ENCODE results near the gene SND1. TPM values are rescaled to one million over a fixed set of nuclear protein-coding genes. Genes with fewer than 3 reads are reported as not detected.

Gene SND1
- total and polyA plus RNA-seq, 10 donors = 61.7 to 173 (median 116) TPM

- intact Hi-C loops (cut with DNase I; ENCODE audit: low total_unique reads) = loop anchor here (5.0 to 10.0 kb wide), 2 partner anchors 71 to 431 kb away; no protein-coding TSS in a partner anchor
- H3K9me3 ChIP-seq = peaks cover 0 to 9% (median 0%) of the 10 kb centered on the region in 8 donors
- 4 to 14% (median 7%) methylated on average over 17 to 22 of the region's 22 CpGs for WGBS, 5 donors
- H3K36me3 ChIP-seq = no peaks in the 10 kb centered on the region
- no peak for TF ChIP-seq POLR2AphosphoS5 (IDR thresholded peaks at IDR 0.05)
- H3K4me1 ChIP-seq = peaks cover 8 to 31% (median 22%) of the 10 kb centered on the region in 6 donors
- peak overlapping the region in 1 of 8 donors; percentile 32 for H3K27ac ChIP-seq
- peaks cover 0 to 52% (median 10%) of the 10 kb centered on the region in 7 donors for H3K27me3 ChIP-seq (replicated peaks in 1 of 7)
- H3K4me3 ChIP-seq = peak overlapping the region; percentile 30 to 75 (median 54)
- no peak for DNase-seq
Measured at GRCh38 chr7:128136215-128136597, 484.2 kb downstream of the SND1 start.

- Histone ChIP-seq H3K4me3 (no peak overlapping the region), H3K36me3 (no peaks in the 10 kb centered on the region), H3K27me3 (replicated peaks in 1 of 7) (peaks cover 0 to 52% (median 10%) of the 10 kb centered on the region in 7 donors), H3K4me1 (peaks cover 4 to 31% (median 21%) of the 10 kb centered on the region in 6 donors), H3K9me3 (peaks cover 0 to 9% (median 0%) of the 10 kb centered on the region in 8 donors), H3K27ac (no peak overlapping the region)
- TF ChIP-seq CTCF (IDR thresholded peaks at IDR 0.05 in 8 of 11, conservative IDR thresholded peaks at IDR 0.05 in 3 of 11) (no peak), POLR2AphosphoS5 (IDR thresholded peaks at IDR 0.05) (no peak)
- DNase-seq = no peak
- 48 to 58% (median 49%) methylated on average over 9 of the region's 9 CpGs for WGBS, 5 donors
- intact Hi-C loops (cut with DNase I; ENCODE audit: low total_unique reads) = loop anchor here (5.0 to 10.0 kb wide), 2 partner anchors 70 to 432 kb away; no protein-coding TSS in a partner anchor
Measured at GRCh38 chr7:128137181-128137580, 485.2 kb downstream of the SND1 start.

GRCh38 chr7:128139406-128139805 is 487.4 kb downstream of the SND1 start:
- no peak for DNase-seq
- intact Hi-C loops (cut with DNase I; ENCODE audit: low total_unique reads) = loop anchor here (5.0 to 10.0 kb wide), 2 partner anchors 68 to 435 kb away; no protein-coding TSS in a partner anchor
- Histone ChIP-seq H3K9me3 (peaks cover 0 to 21% (median 14%) of the 10 kb centered on the region in 8 donors), H3K27ac (no peak overlapping the region), H3K4me3 (no peak overlapping the region), H3K4me1 (peaks cover 4 to 26% (median 18%) of the 10 kb centered on the region in 6 donors), H3K36me3 (no peaks in the 10 kb centered on the region), H3K27me3 (replicated peaks in 1 of 7) (peaks cover 0 to 43% (median 4%) of the 10 kb centered on the region in 7 donors)
- WGBS, 5 donors = 79 to 88% (median 82%) methylated on average over 3 of the region's 3 CpGs
- TF ChIP-seq CTCF (IDR thresholded peaks at IDR 0.05 in 8 of 11, conservative IDR thresholded peaks at IDR 0.05 in 3 of 11) (no peak), POLR2AphosphoS5 (IDR thresholded peaks at IDR 0.05) (no peak)

GRCh38 chr7:128141683-128142195 is 489.7 kb downstream of the SND1 start:
- peaks cover 0 to 27% (median 0%) of the 10 kb centered on the region in 7 donors for H3K27me3 ChIP-seq (replicated peaks in 1 of 7)

More at GRCh38 chr7:128141683-128142195, 489.7 kb downstream of the SND1 start:
- no peak overlapping the region for H3K4me3 ChIP-seq
- H3K27ac ChIP-seq = no peak overlapping the region
- H3K9me3 ChIP-seq = peaks cover 0 to 21% (median 14%) of the 10 kb centered on the region in 8 donors
- intact Hi-C loops (cut with DNase I; ENCODE audit: low total_unique reads) = no loop called here
- TF ChIP-seq CTCF (IDR thresholded peaks at IDR 0.05 in 8 of 11, conservative IDR thresholded peaks at IDR 0.05 in 3 of 11) (no peak), POLR2AphosphoS5 (IDR thresholded peaks at IDR 0.05) (no peak), POLR2A (IDR thresholded peaks at IDR 0.05) (no peak)
- no peaks in the 10 kb centered on the region for H3K36me3 ChIP-seq
- WGBS, 5 donors = 91 to 95% (median 93%) methylated on average over 6 of the region's 6 CpGs
- peaks cover 0 to 4% (median 0%) of the 10 kb centered on the region in 6 donors for H3K4me1 ChIP-seq
- DNase-seq = no peak

Small RNA genes within 50 kb of the gene (microRNA-seq; reads per million reads assigned to microRNA genes)
- gene MIR593 = 0 reads per million in 3 donors

Small RNA genes within 50 kb of the gene (small RNA-seq; reads per million reads assigned to genes)
- 0 reads per million in 4 donors for gene MIR593

Other genes starting within 250 kb of the SND1 start
- gene GCC1, start 66.6 kb upstream of the SND1 start, total RNA-seq = 10 to 100 TPM; 13.5 to 24.8 (median 17.9) TPM
- 1 to 10 TPM; 3.1 to 7.1 (median 4.3) TPM for gene GCC1, start 66.6 kb upstream of the SND1 start, polyA plus RNA-seq
- gene ARF5, start 63.8 kb upstream of the SND1 start, total RNA-seq = 100 to 1,000 TPM in 4 of 7 donors, 10 to 100 TPM in 3; 79.5 to 173 (median 104) TPM
- gene ARF5, start 63.8 kb upstream of the SND1 start, polyA plus RNA-seq = 100 to 1,000 TPM; 137 to 197 (median 158) TPM
- gene FSCN3, start 58.5 kb upstream of the SND1 start, total RNA-seq = 1 to 10 TPM in 4 of 7 donors, under 1 TPM in 3; 0.67 to 2.9 (median 1.0) TPM
- 1 to 10 TPM in 1 of 3 donors, under 1 TPM in 2; 0.22 to 1.6 (median 0.89) TPM for gene FSCN3, start 58.5 kb upstream of the SND1 start, polyA plus RNA-seq
- not detected for gene PAX4, start 34.1 kb upstream of the SND1 start, total RNA-seq
- gene PAX4, start 34.1 kb upstream of the SND1 start, polyA plus RNA-seq = not detected